HepG2 (cell line): ENCODE measurements around the gene C22orf39. TPM values are rescaled to one million over a fixed set of nuclear protein-coding genes. Genes with fewer than 3 reads are reported as not detected.

ENCODE experiments used
- FOXK2 ChIP-seq: fragments of 450-650 bp; IDR thresholded peaks from 2 replicates; pipeline ENCODE4 v1.6.1; 2016
- KLF6 ChIP-seq: IDR thresholded peaks from 2 replicates; pipeline ENCODE4 v1.8.0; 2016; ENCODE audit warnings: missing biosample characterization, missing genetic modification reagents
- MAFF ChIP-seq: IDR thresholded peaks from 2 replicates; pipeline ENCODE4 v1.6.1; 2011; ENCODE audit warnings: low read depth, low read length, improper control_type of control experiment
- POLR2G ChIP-seq: fragments of 200-400 bp; formaldehyde crosslinking; IDR thresholded peaks from 2 replicates; pipeline ENCODE4 v1.6.1; 2018; ENCODE audit warnings: mild to moderate bottlenecking, low read depth, low read length, moderate library complexity
- SP4 ChIP-seq: sonication (generic); formaldehyde crosslinking; IDR thresholded peaks from 2 replicates; pipeline ENCODE4 v1.8.1; 2023; ENCODE audit warnings: mild to moderate bottlenecking, missing genetic modification reagents
- STAT5B ChIP-seq: sonication (generic); formaldehyde crosslinking; IDR thresholded peaks from 2 replicates; pipeline ENCODE4 v1.4.0; 2020; ENCODE audit warnings: missing genetic modification reagents
- ZBTB7A ChIP-seq: sonication (generic); formaldehyde crosslinking; IDR thresholded peaks from 2 replicates; pipeline ENCODE4 v1.8.0; 2022; ENCODE audit warnings: mild to moderate bottlenecking, missing genetic modification reagents
- ZNF383 ChIP-seq: sonication (generic); formaldehyde crosslinking; IDR thresholded peaks from 2 replicates; pipeline ENCODE4 v1.4.0; 2020; ENCODE audit warnings: missing genetic modification reagents, mild to moderate bottlenecking, borderline replicate concordance
- ZNF724P ChIP-seq: sonication (generic); formaldehyde crosslinking; IDR thresholded peaks from 2 replicates; pipeline ENCODE4 v1.8.0; 2022; ENCODE audit warnings: missing genetic modification reagents, borderline replicate concordance
- ZNF792 ChIP-seq: IDR thresholded peaks from 2 replicates; pipeline ENCODE4 v1.6.1; 2016
- ZNF839 ChIP-seq: sonication (generic); formaldehyde crosslinking; IDR thresholded peaks from 2 replicates; pipeline ENCODE4 v1.4.0; 2020; ENCODE audit warnings: missing genetic modification reagents, mild to moderate bottlenecking, borderline replicate concordance
- polyA plus RNA-seq, 8 experiments: library from polyadenylated mRNA; depleted of rRNA in 3 of 8; stranded (reverse) in 7 of 8; unstranded in 1 of 8; fragments of >200 nt; fragmentation: Illumina TruSeq in 4 of 8; extraction: Trizol in 4 of 8; gene quantifications; 2 replicates each; pipeline versions ENCODE4 v1.2.1 to v1.2.3, GENCODE V29; 2011 to 2016; ENCODE audit warnings: low read depth in 4 of 8, missing spikeins in 1 of 8, mixed read lengths in 1 of 8; ENCODE audit not compliant: insufficient read depth in 1 of 8
- total RNA-seq, 5 experiments: library from RNA; depleted of rRNA; stranded (reverse); fragments of >200 nt; fragmentation: Illumina TruSeq; extraction: Trizol; gene quantifications; 2 replicates each; pipeline ENCODE4 v1.2.3, GENCODE V29; 2016; ENCODE audit warnings: low read depth in 1 of 5
- TF ChIP-seq, protein P1 (sequence below): sonication (generic); formaldehyde crosslinking; conservative IDR thresholded peaks from 2 replicates; pipeline ENCODE4 v1.5.0; 2020; ENCODE audit warnings: missing genetic modification reagents
- TF ChIP-seq, protein P2 (sequence below): sonication (generic); formaldehyde crosslinking; IDR thresholded peaks from 2 replicates; pipeline ENCODE4 v1.5.1; 2020; ENCODE audit warnings: mild to moderate bottlenecking, missing genetic modification reagents, moderate library complexity
- TF ChIP-seq, protein P3 (sequence below): sonication (generic); formaldehyde crosslinking; IDR thresholded peaks from 2 replicates; pipeline ENCODE4 v1.4.0; 2020; ENCODE audit warnings: missing genetic modification reagents, borderline replicate concordance
- TF ChIP-seq, protein P4 (sequence below): sonication (generic); formaldehyde crosslinking; IDR thresholded peaks from 2 replicates; pipeline ENCODE4 v1.4.0; 2020; ENCODE audit warnings: missing genetic modification reagents
- TF ChIP-seq, protein P5 (sequence below): IDR thresholded peaks from 2 replicates; pipeline ENCODE4 v1.6.1; 2016; ENCODE audit warnings: missing biosample characterization, missing genetic modification reagents, low read depth
- TF ChIP-seq, protein P6 (sequence below): fragments of 450-650 bp; IDR thresholded peaks from 2 replicates; pipeline ENCODE4 v1.6.1; 2016

The C22orf39 gene
- total and polyA plus RNA-seq, 2 of the 13 experiments (the other 11 are each of a cell fraction or from before 2014, with no cell fraction given), result 23.4 to 26.4 TPM

DNA sequence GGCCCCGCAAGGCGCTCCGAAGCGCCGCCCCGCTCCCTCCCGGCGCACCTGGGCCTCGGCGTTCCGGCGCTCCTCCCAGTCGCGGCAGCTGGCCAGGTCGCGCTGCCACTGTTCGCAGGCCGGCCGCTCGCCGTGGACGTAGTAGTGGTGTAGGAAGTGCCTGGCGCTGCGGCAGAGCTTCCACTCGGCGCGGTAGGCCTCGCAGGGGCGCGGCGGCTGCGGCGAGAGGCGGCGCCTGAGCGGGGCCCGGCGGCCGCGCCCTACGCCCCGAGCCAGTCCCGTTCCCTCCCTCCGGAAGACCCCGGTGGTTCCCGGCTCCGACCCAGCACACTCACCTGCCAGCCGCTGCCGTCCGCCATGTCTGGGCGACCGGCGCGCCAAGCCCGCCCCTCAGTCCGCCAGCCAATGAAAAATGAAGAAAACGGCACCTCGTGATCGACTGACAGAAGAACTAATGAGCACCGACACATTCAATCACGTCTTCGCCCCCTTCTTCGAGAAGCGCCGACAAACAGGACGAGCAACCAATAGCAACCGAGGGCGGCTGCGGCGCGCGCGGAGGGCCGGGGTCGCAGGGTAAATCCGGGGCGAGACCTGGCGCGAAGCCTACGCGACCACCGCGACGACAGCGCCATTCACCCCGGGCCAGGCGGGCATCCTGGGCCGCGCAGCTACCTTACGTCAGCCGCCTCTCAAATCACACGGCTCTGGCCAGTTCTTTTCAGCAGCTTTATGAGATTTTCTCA lies at the start of gene C22orf39 (continued):
- no peak for TF ChIP-seq STAT5B (CRISPR knock-in tag)
- TF ChIP-seq, protein P1, sequence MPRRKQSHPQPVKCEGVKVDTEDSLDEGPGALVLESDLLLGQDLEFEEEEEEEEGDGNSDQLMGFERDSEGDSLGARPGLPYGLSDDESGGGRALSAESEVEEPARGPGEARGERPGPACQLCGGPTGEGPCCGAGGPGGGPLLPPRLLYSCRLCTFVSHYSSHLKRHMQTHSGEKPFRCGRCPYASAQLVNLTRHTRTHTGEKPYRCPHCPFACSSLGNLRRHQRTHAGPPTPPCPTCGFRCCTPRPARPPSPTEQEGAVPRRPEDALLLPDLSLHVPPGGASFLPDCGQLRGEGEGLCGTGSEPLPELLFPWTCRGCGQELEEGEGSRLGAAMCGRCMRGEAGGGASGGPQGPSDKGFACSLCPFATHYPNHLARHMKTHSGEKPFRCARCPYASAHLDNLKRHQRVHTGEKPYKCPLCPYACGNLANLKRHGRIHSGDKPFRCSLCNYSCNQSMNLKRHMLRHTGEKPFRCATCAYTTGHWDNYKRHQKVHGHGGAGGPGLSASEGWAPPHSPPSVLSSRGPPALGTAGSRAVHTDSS (CRISPR knock-in tag), result no peak
- peak; percentile 98 for TF ChIP-seq ZBTB7A
- peak; percentile 91 for TF ChIP-seq POLR2G
- no peak; the same call in 1 of the 2 replicates for TF ChIP-seq ZNF792 (CRISPR knock-in tag)
- no peak for TF ChIP-seq ZNF383 (CRISPR knock-in tag)
- TF ChIP-seq ZNF724P (CRISPR knock-in tag), result no peak
- TF ChIP-seq MAFF, result no peak
- TF ChIP-seq, protein P2, sequence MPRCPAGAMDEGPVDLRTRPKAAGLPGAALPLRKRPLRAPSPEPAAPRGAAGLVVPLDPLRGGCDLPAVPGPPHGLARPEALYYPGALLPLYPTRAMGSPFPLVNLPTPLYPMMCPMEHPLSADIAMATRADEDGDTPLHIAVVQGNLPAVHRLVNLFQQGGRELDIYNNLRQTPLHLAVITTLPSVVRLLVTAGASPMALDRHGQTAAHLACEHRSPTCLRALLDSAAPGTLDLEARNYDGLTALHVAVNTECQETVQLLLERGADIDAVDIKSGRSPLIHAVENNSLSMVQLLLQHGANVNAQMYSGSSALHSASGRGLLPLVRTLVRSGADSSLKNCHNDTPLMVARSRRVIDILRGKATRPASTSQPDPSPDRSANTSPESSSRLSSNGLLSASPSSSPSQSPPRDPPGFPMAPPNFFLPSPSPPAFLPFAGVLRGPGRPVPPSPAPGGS, result peak; percentile 58; the same call in 1 of the 2 replicates
- peak; percentile 65; the same call in 1 of the 2 replicates for TF ChIP-seq KLF6
- TF ChIP-seq, protein P3, sequence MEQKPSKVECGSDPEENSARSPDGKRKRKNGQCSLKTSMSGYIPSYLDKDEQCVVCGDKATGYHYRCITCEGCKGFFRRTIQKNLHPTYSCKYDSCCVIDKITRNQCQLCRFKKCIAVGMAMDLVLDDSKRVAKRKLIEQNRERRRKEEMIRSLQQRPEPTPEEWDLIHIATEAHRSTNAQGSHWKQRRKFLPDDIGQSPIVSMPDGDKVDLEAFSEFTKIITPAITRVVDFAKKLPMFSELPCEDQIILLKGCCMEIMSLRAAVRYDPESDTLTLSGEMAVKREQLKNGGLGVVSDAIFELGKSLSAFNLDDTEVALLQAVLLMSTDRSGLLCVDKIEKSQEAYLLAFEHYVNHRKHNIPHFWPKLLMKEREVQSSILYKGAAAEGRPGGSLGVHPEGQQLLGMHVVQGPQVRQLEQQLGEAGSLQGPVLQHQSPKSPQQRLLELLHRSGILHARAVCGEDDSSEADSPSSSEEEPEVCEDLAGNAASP (CRISPR knock-in tag), result peak; percentile 31; the same call in 1 of the 2 replicates
- TF ChIP-seq FOXK2, result no peak
- peak; percentile 47; the same call in 1 of the 2 replicates for TF ChIP-seq SP4 (CRISPR knock-in tag)
- TF ChIP-seq, protein P4, sequence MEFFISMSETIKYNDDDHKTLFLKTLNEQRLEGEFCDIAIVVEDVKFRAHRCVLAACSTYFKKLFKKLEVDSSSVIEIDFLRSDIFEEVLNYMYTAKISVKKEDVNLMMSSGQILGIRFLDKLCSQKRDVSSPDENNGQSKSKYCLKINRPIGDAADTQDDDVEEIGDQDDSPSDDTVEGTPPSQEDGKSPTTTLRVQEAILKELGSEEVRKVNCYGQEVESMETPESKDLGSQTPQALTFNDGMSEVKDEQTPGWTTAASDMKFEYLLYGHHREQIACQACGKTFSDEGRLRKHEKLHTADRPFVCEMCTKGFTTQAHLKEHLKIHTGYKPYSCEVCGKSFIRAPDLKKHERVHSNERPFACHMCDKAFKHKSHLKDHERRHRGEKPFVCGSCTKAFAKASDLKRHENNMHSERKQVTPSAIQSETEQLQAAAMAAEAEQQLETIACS (CRISPR knock-in tag), result peak; percentile 13; the same call in 1 of the 2 replicates
- TF ChIP-seq, protein P5, sequence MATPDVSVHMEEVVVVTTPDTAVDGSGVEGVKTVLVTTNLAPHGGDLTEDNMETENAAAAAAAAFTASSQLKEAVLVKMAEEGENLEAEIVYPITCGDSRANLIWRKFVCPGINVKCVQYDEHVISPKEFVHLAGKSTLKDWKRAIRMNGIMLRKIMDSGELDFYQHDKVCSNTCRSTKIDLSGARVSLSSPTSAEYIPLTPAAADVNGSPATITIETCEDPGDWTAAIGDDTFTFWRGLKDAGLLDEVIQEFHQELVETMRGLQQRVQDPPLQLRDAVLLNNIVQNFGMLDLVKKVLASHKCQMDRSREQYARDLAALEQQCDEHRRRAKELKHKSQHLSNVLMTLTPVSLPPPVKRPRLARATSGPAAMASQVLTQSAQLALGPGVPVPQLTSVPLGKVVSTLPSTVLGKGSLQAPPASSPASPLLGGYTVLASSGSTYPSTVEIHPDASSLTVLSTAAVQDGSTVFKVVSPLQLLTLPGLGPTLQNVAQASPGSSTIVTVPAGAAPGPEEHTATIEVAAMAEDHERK (CRISPR knock-in tag), result no peak
- TF ChIP-seq, protein P6, sequence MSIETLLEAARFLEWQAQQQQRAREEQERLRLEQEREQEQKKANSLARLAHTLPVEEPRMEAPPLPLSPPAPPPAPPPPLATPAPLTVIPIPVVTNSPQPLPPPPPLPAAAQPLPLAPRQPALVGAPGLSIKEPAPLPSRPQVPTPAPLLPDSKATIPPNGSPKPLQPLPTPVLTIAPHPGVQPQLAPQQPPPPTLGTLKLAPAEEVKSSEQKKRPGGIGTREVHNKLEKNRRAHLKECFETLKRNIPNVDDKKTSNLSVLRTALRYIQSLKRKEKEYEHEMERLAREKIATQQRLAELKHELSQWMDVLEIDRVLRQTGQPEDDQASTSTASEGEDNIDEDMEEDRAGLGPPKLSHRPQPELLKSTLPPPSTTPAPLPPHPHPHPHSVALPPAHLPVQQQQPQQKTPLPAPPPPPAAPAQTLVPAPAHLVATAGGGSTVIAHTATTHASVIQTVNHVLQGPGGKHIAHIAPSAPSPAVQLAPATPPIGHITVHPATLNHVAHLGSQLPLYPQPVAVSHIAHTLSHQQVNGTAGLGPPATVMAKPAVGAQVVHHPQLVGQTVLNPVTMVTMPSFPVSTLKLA, result no peak
- TF ChIP-seq ZNF839 (CRISPR knock-in tag), result 0 out of 2 replicates have a peak, but pooled peaks have one; percentile 72
